MM.1S (cell line): Measurements from ENCODE around the gene RABL6.
"Not testable (repeated sequence)": the region's sequence is repeated elsewhere in the genome, so short reads cannot be mapped to it uniquely, and the experiment has no call there.

Experiments used
- DNase-seq: peaks from one replicate; pipeline ENCODE4 v3.0.0-alpha.2; 2015
- H2AFZ ChIP-seq: fragments of 300-600 bp; sonication (generic); 2 replicates; pipeline ENCODE4 v1.6.0; 2016; ENCODE audit warnings: antibody characterized with exemption, low read length
- H3F3A ChIP-seq: fragments of 300-600 bp; sonication (generic); 2 replicates; pipeline ENCODE4 v1.6.1; 2016; ENCODE audit warnings: mild to moderate bottlenecking, antibody characterized with exemption, low read length, moderate library complexity, mixed read lengths; ENCODE audit not compliant: insufficient read depth
- H3K27ac ChIP-seq: fragments of 300-600 bp; sonication (generic); 2 replicates; pipeline ENCODE4 v1.5.1; 2016; ENCODE audit warnings: mild to moderate bottlenecking, low read length
- H3K27me3 ChIP-seq: fragments of 300-600 bp; sonication (generic); replicated peaks from 2 replicates; pipeline ENCODE4 v1.6.0; 2016; ENCODE audit warnings: low read length; ENCODE audit not compliant: insufficient read depth
- H3K36me3 ChIP-seq: fragments of 300-600 bp; sonication (generic); replicated peaks from 2 replicates; pipeline ENCODE4 v1.6.1; 2016; ENCODE audit warnings: mild to moderate bottlenecking, low read length, mixed read lengths; ENCODE audit not compliant: insufficient read depth
- H3K4me1 ChIP-seq: fragments of 300-600 bp; sonication (generic); 2 replicates; pipeline ENCODE4 v1.6.1; 2016; ENCODE audit warnings: low read length, mixed read lengths
- H3K4me2 ChIP-seq: fragments of 300-600 bp; sonication (generic); 2 replicates; pipeline ENCODE4 v1.6.0; 2016; ENCODE audit warnings: low read depth, low read length
- H3K4me3 ChIP-seq: fragments of 300-600 bp; sonication (generic); 2 replicates; pipeline ENCODE4 v1.5.1; 2016; ENCODE audit warnings: low read length, mixed read lengths
- H3K79me2 ChIP-seq: fragments of 300-600 bp; sonication (generic); 2 replicates; pipeline ENCODE4 v1.6.1; 2016; ENCODE audit warnings: mixed run types, low read length, mixed read lengths
- H3K9ac ChIP-seq: fragments of 300-600 bp; sonication (generic); 2 replicates; pipeline ENCODE4 v1.6.1; 2016; ENCODE audit warnings: low read length, mixed read lengths
- H3K9me2 ChIP-seq: fragments of 300-600 bp; sonication (generic); replicated peaks from 2 replicates; pipeline ENCODE4 v1.6.1; 2016; ENCODE audit warnings: mild to moderate bottlenecking, low read length, mixed read lengths; ENCODE audit not compliant: insufficient read depth
- H3K9me3 ChIP-seq: fragments of 300-600 bp; sonication (generic); replicated peaks from 2 replicates; pipeline ENCODE4 v1.6.1; 2016; ENCODE audit warnings: mild to moderate bottlenecking, low read length, mixed read lengths; ENCODE audit not compliant: insufficient read depth
- H4K20me1 ChIP-seq: fragments of 300-600 bp; sonication (generic); 2 replicates; pipeline ENCODE4 v1.6.1; 2016; ENCODE audit warnings: mild to moderate bottlenecking, low read length, moderate library complexity, mixed read lengths; ENCODE audit not compliant: insufficient read depth
- EZH2 ChIP-seq: fragments of 300-600 bp; sonication (generic); optimal IDR thresholded peaks from 2 replicates; pipeline ENCODE3; 2017; ENCODE audit warnings: low read depth, mild to moderate bottlenecking, antibody characterized with exemption, low read length, mixed read lengths
- EZH2phosphoT487 ChIP-seq: fragments of 300-600 bp; sonication (generic); IDR thresholded peaks from 2 replicates; pipeline ENCODE4 v1.6.1; 2018; ENCODE audit warnings: antibody characterized with exemption, low read length
- TF ChIP-seq, protein P1 (sequence below): fragments of 300-600 bp; sonication (generic); IDR thresholded peaks from 2 replicates; pipeline ENCODE4 v1.5.1; 2016; ENCODE audit warnings: antibody characterized with exemption, low read length, mixed read lengths

Gene RABL6

DNA sequence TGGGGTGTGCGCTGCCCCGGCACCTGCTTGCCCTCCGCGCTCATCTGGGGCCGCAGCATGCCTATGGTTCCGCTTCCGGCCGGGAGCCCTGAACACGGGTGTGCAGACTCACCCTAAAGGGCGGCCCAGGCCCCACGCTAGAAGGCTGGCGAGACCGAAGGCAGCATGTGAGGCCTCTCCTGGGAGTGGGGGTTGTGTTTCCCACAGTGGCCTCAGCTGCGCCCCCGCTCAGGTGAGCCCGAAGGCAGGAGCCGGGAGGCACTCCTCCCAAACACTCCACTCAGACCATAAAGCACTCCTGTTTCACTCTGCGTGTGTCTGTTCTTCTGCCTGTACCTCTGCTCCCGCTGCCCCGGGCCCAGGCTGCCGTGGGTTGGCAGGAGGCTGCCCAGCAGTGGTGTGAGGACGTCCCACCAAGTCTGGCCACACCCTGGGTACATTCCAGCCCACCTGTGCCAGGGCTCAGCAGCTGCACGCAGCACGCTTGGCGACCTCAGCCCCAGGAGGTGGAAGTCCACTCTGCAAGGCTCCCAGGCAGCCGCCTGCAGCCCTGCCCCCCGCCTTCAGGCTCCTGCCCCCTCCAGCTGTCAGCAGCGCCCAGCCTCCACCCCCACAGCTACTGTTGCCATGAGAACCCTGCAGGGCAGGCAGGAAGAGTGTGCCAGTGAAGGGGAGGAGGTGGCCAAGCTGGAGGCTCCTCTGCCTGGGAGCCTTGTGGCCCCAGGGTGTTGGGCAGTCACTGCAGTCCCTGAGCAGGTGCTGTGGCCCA, 33.3 kb downstream of the RABL6 start:
- Histone ChIP-seq H3K4me1 (peaks cover 7% of the 10 kb centered on the region; the same call in 1 of the 2 replicates), H3K9me2 (no peaks in the 10 kb centered on the region), H3K79me2 (no peaks in the 10 kb centered on the region), H2AFZ (no peak overlapping the region), H3K4me2 (no peak overlapping the region), H3K27me3 (no peaks in the 10 kb centered on the region), H3K9ac (no peak overlapping the region), H3F3A (peaks cover 8% of the 10 kb centered on the region), H3K4me3 (no peak overlapping the region), H3K9me3 (no peaks in the 10 kb centered on the region), H4K20me1 (no peaks in the 10 kb centered on the region), H3K36me3 (no peaks in the 10 kb centered on the region), H3K27ac (no peak overlapping the region)
- no peak for DNase-seq
- TF ChIP-seq EZH2 (no peak), EZH2phosphoT487 (no peak)
- TF ChIP-seq, protein P1, sequence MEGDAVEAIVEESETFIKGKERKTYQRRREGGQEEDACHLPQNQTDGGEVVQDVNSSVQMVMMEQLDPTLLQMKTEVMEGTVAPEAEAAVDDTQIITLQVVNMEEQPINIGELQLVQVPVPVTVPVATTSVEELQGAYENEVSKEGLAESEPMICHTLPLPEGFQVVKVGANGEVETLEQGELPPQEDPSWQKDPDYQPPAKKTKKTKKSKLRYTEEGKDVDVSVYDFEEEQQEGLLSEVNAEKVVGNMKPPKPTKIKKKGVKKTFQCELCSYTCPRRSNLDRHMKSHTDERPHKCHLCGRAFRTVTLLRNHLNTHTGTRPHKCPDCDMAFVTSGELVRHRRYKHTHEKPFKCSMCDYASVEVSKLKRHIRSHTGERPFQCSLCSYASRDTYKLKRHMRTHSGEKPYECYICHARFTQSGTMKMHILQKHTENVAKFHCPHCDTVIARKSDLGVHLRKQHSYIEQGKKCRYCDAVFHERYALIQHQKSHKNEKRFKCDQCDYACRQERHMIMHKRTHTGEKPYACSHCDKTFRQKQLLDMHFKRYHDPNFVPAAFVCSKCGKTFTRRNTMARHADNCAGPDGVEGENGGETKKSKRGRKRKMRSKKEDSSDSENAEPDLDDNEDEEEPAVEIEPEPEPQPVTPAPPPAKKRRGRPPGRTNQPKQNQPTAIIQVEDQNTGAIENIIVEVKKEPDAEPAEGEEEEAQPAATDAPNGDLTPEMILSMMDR = no peak

DNA sequence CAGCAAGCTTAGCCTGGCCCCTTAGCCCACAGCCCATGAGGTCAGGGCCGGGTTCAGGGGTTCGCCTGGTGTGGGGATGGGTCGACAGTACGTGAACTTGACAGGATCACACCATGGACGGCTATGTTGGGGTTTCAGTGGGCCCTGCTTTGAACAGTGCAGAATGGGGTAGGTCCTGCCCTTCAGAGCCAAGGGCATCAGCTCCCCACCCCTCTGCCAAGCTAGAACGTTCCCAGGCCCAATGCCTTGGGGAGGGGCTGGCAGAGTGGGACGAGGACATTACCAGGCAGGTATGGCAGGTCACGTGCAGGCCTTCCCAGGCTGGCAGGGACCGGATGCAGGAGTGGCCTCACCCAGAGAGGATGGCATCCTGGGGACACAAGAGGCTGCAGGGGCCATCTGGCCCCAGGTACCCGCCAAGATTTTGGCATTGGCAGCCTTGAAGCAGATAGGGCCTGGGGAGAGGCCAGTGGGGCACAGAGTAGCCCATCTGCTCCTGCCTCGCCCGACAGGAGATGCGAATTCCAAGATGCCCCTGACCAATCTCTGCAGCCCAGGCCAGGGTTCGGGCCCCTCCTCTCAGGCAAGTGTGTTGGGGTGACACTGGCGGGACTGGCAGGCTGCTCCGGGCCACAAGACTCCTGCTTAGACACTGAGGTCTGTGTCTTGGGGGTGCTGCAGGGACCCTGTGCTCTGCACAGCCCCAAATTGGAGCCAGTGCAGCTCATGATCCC, 34.1 kb downstream of the RABL6 start:
- H4K20me1 ChIP-seq = not testable (repeated sequence)

DNA sequence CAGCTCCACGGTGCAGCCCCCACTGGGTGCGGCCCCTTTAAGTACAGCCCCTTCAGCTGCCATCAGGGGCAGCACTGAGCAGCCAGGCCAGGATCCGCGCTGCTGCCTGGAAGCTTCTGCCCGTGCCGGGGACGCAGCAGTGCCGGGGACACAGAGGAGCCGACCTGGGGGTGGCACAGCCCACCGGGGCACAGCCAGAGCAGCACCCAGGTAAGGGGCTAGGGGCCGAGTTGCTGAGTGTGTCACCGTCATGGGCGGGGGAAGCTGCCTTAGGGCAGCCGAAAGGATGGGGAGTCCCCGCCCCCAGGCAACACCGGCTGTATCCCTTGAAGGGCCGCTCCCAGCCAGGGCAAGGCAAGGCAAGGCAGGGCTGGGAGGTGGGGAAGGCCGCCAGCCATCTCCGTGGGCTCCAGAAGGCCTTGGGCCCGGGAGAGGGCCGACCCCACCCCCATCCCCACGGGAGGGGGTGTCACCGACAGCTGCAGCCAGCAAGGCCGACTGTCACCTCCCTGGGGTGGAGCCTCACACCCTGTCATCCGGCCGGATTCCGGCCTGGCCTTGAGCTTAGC, 34.7 kb downstream of the RABL6 start, which contains the start of gene AJM1:
TSS of gene AJM1 (plus strand) at position 99 of the 569 bp plus-strand sequence. CDS start 1,937 bp downstream, outside the sequence.
- Histone ChIP-seq H3K4me3 (peak within 1 kb of the TSS; percentile 87), H3K9ac (peak within 1 kb of the TSS; percentile 45; the same call in 1 of the 2 replicates), H2AFZ (peak within 1 kb of the TSS; percentile 83), H3K4me2 (peak within 1 kb of the TSS; percentile 93), H3K27ac (peak within 1 kb of the TSS; percentile 43; the same call in 1 of the 2 replicates)
- H3K27me3 ChIP-seq, H3K9me2 ChIP-seq, H3K36me3 ChIP-seq, H3K9me3 ChIP-seq, H3F3A ChIP-seq, H3K4me1 ChIP-seq, H3K79me2 ChIP-seq, H4K20me1 ChIP-seq: not testable (repeated sequence)
- peak; percentile 81 for DNase-seq
- TF ChIP-seq, protein P1 = peak; percentile 76

More for the DNA sequence above, 34.1 kb downstream of the RABL6 start:
- H3K9ac ChIP-seq, H3K9me2 ChIP-seq, H3K27me3 ChIP-seq, H3K79me2 ChIP-seq, H3K9me3 ChIP-seq, H3F3A ChIP-seq, H3K4me3 ChIP-seq, H3K36me3 ChIP-seq, H2AFZ ChIP-seq, H3K27ac ChIP-seq, H3K4me1 ChIP-seq, DNase-seq: not testable (repeated sequence)
- peak overlapping the region; percentile 93; the same call in 1 of the 2 replicates for H3K4me2 ChIP-seq

DNA sequence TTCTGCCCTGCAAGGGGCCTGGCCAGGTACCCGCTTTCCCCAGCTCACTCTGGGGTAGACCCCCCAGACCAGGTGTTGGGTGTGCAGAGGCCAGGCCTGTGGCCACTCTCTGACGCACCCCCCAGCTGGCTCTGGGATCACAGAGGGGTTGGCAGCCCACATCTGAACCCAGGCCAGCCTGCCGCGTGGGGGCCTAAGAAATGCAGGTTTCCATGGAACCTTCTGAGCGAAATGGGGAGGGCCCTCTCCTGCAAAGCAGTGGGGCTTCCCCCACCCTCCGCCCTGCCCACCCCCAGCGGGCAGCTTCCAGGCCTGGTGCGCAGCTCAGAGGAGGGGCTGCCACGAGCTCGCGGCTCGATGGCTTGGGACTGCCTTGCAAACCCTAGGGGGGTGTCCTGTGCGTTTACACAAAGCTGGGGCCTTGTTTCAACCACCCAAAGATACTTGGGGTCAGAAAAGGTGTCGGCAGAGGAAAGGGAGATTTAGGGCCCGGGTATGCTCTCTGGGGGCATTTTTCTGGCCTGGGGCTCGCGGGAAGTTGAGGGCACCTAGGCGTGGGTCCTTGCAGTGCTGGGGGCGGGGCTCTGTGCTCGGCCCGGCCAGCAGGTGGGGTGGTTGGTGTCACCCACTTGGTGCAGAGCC, 35.5 kb downstream of the RABL6 start:
- Histone ChIP-seq H3K9ac (peak overlapping the region; percentile 45; the same call in 1 of the 2 replicates), H3K27ac (peak overlapping the region; percentile 43; the same call in 1 of the 2 replicates), H3K4me3 (peak overlapping the region; percentile 42), H3K4me2 (peak overlapping the region; percentile 93), H3F3A (peaks cover 16% of the 10 kb centered on the region)
- H3K9me2 ChIP-seq, H3K79me2 ChIP-seq, DNase-seq, H3K36me3 ChIP-seq, H3K27me3 ChIP-seq, H3K9me3 ChIP-seq, H4K20me1 ChIP-seq, H3K4me1 ChIP-seq, H2AFZ ChIP-seq: not testable (repeated sequence)
